ENCODE results near the gene MTRFR. TPM values are rescaled to one million over a fixed set of nuclear protein-coding genes. Genes with fewer than 3 reads are reported as not detected.

MTRFR gene
- total RNA-seq, 1 experiment from 2014 or later = 14.8 TPM

GRCh38 chr12:123267991-123268843, 35.0 kb downstream of the MTRFR start:
- Histone ChIP-seq H3T11ph (ENCODE audit: low read length) (no peak overlapping the region), H3K23ac (ENCODE audit: insufficient read length, low read depth, low read length) (no peak overlapping the region), H3K27me3 (ENCODE audit: insufficient read depth, low read length) (no peaks in the 10 kb centered on the region), H3K14ac (ENCODE audit: insufficient read depth, low read length) (no peak overlapping the region), H3K4me2 (ENCODE audit: insufficient read depth, insufficient read length, low read length) (no peak overlapping the region), H4K91ac (ENCODE audit: insufficient read length, low read depth, low read length) (no peak overlapping the region), H2BK12ac (ENCODE audit: insufficient read length, low read depth, low read length) (no peak overlapping the region), H4K8ac (replicated peaks; ENCODE audit: insufficient read length, low read depth, low read length) (peak overlapping the region; percentile 44), H4K5ac (ENCODE audit: insufficient read length, low read depth, low read length) (no peak overlapping the region), H2BK20ac (ENCODE audit: low read depth, low read length, poor library complexity, severe bottlenecking) (no peak overlapping the region), H3K4ac (ENCODE audit: low read depth, low read length) (no peak overlapping the region; the same call in 1 of the 2 replicates), H3K27ac (ENCODE audit: insufficient read length, low read depth, low read length) (no peak overlapping the region), H3K9me3 (ENCODE audit: control insufficient read depth, low read depth, low read length) (no peaks in the 10 kb centered on the region), H2AFZ (ENCODE audit: low read length) (no peak overlapping the region), H4K20me1 (ENCODE audit: control insufficient read depth, insufficient read depth, insufficient read length) (no peaks in the 10 kb centered on the region), H3K79me1 (ENCODE audit: insufficient read depth, low read depth, low read length, poor library complexity, severe bottlenecking) (peaks cover 2% of the 10 kb centered on the region), H3K23me2 (ENCODE audit: insufficient read length, low read depth, low read length, poor library complexity, severe bottlenecking) (peaks cover 14% of the 10 kb centered on the region), H2BK120ac (ENCODE audit: low read depth, low read length, poor library complexity, severe bottlenecking) (no peak overlapping the region), H3K4me1 (ENCODE audit: insufficient read depth, low read length) (peaks cover 3% of the 10 kb centered on the region; the same call in 1 of the 2 replicates), H2BK15ac (ENCODE audit: low read depth, low read length) (no peak overlapping the region), H3K79me2 (ENCODE audit: insufficient read depth, low read length) (peaks cover 24% of the 10 kb centered on the region; the same call in 1 of the 2 replicates), H2BK5ac (ENCODE audit: insufficient read length, low read length) (no peak overlapping the region), H3K9ac (ENCODE audit: extremely low read depth, insufficient read length, low read length) (no peak overlapping the region), H3K18ac (ENCODE audit: insufficient read length, low read depth, low read length) (no peak overlapping the region), H3K56ac (ENCODE audit: insufficient read length, low read depth, low read length) (no peak overlapping the region), H2AK5ac (ENCODE audit: insufficient read length, low read length) (no peak overlapping the region)
- DNase-seq = no peak
- H3K4me1 Mint-ChIP-seq = peaks cover 44 to 46% of the 10 kb centered on the region in 2 experiments
- no peak for TF ChIP-seq CTCF (conservative IDR thresholded peaks at IDR 0.05)
- H3K27ac Mint-ChIP-seq = peak overlapping the region in 2 of 3 experiments; percentile 77 to 90; a peak in 4 of 7 replicates
- peak overlapping the region; percentile 91 to 96; a peak in 2 of 5 replicates for H3K4me3 Mint-ChIP-seq
- no peaks in the 10 kb centered on the region for H3K27me3 Mint-ChIP-seq (ENCODE audit: low read depth)
- H3K36me3 Mint-ChIP-seq (ENCODE audit: insufficient read depth in 1 of 3, low read depth in 3 of 3) = peaks cover 17 to 56% (median 47%) of the 10 kb centered on the region in 3 experiments
- peaks cover 0 to 3% of the 10 kb centered on the region in 2 experiments; a peak in 2 of 5 replicates for H3K9me3 Mint-ChIP-seq
- WGBS (ENCODE audit: extremely low coverage, insufficient read length, low lambda C conversion rate) = no CpG with 5 or more reads among the region's 36 CpGs
